ENCODE results near the gene LAMB3.

Gene LAMB3

DNA sequence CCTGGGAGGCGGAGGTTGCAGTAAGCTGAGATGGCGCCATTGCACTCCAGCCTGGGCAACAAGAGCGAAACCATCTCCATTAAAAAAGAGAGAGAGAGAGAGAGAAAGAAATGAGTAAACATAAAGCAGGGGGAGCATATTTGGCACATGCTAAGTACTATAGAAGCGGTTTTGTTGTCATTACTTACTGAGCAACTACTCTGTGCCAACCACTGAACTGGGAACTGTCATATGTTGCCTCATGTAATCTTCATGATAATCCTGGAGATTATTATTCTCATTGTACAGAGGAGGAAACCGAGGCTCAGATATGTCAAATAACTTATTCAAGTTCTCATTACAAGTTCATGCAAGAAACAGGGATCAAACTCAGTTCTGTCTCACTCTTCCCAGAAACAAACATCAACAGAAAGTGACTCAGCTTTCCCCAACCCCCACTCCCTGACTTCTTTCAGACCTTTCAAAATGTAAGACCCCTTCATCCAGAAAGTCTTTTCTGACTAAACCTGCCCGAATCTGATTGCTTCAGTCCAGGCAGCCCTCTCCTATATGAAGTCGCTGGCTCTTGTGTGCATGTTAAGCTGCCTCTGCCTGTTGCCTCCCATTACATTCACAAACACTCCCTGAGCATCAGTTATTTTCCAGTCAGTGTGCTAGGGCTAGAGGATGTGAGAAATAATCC is 23.5 kb downstream of the LAMB3 start:
- no peak overlapping the region for H3K27ac ChIP-seq
- TF ChIP-seq, protein P1, sequence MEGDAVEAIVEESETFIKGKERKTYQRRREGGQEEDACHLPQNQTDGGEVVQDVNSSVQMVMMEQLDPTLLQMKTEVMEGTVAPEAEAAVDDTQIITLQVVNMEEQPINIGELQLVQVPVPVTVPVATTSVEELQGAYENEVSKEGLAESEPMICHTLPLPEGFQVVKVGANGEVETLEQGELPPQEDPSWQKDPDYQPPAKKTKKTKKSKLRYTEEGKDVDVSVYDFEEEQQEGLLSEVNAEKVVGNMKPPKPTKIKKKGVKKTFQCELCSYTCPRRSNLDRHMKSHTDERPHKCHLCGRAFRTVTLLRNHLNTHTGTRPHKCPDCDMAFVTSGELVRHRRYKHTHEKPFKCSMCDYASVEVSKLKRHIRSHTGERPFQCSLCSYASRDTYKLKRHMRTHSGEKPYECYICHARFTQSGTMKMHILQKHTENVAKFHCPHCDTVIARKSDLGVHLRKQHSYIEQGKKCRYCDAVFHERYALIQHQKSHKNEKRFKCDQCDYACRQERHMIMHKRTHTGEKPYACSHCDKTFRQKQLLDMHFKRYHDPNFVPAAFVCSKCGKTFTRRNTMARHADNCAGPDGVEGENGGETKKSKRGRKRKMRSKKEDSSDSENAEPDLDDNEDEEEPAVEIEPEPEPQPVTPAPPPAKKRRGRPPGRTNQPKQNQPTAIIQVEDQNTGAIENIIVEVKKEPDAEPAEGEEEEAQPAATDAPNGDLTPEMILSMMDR (conservative IDR thresholded peaks at IDR 0.05) = no peak

DNA sequence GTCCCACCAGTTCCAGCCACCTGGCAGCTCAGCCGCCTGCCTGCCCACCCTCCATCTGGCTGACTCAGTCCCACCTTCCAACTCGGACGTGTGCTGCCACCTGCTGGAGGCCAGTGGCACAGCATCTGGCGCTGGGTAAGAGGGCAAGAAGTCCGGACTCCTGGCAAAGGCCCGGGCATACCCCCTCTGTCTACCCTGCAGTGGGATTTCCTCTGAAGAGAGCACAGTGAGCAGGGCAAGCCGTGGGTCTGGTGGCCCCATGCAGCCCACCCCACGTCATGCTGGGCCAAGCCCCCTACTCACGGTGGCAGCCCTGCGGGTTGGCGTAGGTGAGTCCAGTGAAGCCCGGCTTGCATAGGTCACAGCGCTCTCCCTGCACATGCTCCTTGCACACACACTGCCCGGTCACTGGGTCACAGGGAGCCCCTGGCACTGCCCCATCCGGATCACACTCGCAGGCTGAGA is 24.5 kb downstream of the LAMB3 start:
- no peak overlapping the region for H3K27ac ChIP-seq
- TF ChIP-seq, protein P1 (conservative IDR thresholded peaks at IDR 0.05) = peak; percentile 96

DNA sequence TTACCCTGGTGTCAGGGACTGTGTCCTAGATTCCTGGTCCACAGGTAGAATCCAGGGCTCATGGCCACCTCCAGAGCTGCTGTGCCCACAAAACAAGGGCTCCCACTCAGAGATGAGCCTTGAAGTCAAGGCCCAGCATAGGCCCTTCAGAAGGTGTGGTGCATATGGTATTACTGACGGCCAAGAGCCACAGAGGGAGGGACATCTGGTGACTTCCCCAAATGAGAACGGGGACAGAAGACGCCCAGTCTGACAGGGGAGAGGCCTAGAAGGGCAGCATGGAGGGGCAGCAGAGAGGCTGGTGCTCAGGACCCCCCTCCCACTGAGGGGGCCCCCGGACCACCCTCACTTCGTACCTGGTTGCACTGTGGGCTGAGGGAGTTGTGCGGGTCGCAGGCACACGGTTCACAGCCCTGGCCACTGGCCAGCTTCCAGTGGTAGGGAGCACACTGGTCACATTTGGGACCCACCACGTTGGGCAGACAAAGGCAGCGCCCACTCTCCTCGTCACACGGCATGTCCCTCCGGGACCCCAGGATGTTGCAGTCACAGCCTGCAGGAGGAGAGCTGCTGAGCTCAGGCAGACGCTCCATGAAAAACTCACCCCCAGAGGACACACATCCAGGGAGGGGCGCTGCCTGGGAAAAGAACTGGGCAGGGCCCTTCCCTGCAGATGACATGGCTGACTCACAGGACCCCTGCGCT is 25.0 kb downstream of the LAMB3 start:
- TF ChIP-seq, protein P1 (conservative IDR thresholded peaks at IDR 0.05) = no peak

DNA sequence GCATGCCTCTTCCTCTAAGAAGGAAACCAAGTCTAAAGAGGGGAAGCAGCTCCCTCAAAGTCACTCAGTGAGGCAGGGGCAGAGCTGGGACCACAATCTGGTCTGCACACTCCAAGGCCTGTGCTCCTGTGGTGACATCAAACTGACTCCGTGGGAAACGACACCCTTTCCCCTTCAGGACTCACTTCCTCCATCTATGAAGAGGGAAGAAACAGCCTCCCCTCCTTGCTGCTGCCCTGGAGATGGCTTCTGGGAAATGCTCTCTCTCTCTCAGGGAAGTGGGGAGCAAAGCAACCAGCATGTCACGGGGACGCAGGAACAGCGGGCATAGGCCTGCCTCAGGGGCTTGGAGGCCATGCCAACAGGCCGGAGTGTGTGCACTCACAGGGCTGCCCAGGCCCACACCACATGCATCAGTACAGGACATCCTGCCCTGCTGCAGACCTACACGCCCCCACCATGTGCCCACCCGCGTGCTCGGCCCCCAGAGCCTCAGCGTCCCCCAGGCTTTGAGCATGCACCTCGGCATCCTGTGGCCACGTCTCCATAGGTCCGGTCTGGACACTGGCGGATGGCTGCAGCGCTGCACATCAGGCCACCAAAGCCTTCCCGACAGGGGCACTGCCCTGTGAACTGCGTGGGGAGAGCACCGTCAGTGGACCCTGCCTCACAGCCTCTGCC is 25.7 kb downstream of the LAMB3 start:
- no peak overlapping the region for H3K27ac ChIP-seq
- TF ChIP-seq, protein P1 (conservative IDR thresholded peaks at IDR 0.05) = no peak

More for the DNA sequence above, 25.0 kb downstream of the LAMB3 start:
- H3K27ac ChIP-seq = no peak overlapping the region

DNA sequence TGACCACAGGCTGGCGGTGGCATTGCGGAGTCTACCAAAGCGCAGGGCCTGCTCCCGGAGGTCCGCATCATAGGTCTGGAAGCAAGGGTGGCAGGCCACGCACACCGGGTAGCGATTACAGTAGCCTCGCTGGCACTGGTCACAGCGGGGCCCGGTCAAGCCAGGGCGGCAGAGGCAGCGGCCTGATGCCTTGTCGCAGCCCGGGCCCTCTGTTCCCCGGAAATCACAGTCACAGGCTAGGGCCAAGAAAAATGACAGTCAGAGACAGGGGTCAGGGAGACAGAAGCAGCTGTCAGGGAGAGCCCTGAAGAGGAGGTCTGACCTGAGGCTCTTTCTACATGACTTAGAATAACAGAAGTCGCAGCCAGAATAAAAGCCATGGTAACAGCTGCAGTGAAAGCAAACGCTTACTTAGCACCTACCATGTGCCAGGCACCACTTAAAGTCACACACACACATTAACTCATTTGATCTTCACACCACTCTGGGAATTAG is 26.4 kb downstream of the LAMB3 start:
- no peak overlapping the region for H3K27ac ChIP-seq
- TF ChIP-seq, protein P1 (conservative IDR thresholded peaks at IDR 0.05) = no peak

DNA sequence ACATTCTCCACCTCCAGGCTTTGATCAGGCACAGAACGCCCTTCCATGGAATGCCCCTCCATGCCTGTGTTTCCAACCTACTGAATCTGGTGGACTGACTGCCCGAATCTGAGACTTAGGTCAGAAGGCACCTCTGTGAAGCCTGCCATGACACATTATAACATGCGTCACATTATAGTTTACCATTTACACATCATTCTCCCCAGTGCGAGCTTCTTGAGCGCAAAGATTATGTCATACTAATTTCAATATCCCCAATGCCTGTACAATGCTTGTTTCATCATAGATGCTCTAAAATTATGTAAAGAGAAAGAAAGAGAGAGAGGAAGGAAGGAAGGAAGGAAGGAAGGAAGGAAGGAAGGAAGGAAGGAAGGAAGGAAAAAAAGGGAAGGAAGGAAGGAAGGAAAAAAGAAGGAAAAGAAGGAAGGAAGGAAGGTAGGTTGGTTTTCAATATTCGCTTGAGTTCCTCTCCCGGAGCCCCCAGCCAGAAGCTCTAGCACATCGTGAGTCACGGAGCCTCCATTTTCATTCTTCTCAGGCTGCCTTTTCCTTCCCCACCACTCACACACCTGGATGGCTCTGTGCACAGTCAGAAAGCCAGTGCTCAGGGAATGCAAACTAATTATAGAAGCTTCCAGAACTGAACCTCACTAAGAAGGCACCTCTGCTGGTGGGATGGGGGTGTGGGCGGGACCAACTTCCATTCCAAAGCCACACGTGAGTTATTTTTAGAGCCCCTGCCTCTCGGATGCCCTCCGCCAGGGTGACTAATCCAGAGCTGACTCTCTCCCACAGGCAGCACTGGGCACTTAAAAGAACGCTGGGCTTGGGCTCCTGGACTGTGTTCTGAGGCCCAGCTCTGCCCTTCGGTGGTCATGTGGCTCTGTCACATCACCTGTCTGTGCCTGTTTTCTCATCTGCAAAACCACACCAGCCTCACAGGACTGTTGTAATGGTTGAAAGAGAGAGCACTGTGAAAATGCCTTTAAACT is 27.4 kb downstream of the LAMB3 start:
- no peak overlapping the region for H3K27ac ChIP-seq
- TF ChIP-seq, protein P1 (conservative IDR thresholded peaks at IDR 0.05) = no peak

Data from VCaP (cell line).